HAP-1 (cell line): ENCODE data around the gene ARHGAP24.
"Not testable (repeated sequence)": the region's sequence is repeated elsewhere in the genome, so short reads cannot be mapped to it uniquely, and the experiment has no call there.

Experiments
- DNase-seq, 2 experiments: peaks; one replicate each; pipeline ENCODE4 v3.0.0-alpha.2; 2016 to 2020; ENCODE audit warnings: low spot score in 2 of 2
- H3K27me3 ChIP-seq: fragments of 250-450 bp; sonication (Bioruptor Pico); 2 replicates; pipeline ENCODE4 v1.5.1; 2020; ENCODE audit warnings: low read depth, mild to moderate bottlenecking, moderate library complexity
- H3K36me3 ChIP-seq: fragments of 250-450 bp; sonication (Bioruptor Pico); replicated peaks from 2 replicates; pipeline ENCODE4 v1.5.1; 2020; ENCODE audit warnings: mild to moderate bottlenecking
- H3K4me1 ChIP-seq: fragments of 250-450 bp; sonication (Bioruptor Pico); 2 replicates; pipeline ENCODE4 v1.5.1; 2020; ENCODE audit warnings: mild to moderate bottlenecking
- H3K4me3 ChIP-seq: fragments of 250-450 bp; sonication (Bioruptor Pico); 2 replicates; pipeline ENCODE4 v1.5.1; 2020; ENCODE audit warnings: mild to moderate bottlenecking, moderate library complexity
- H3K9me3 ChIP-seq: fragments of 250-450 bp; sonication (Bioruptor Pico); 2 replicates; pipeline ENCODE4 v1.5.1; 2020; ENCODE audit warnings: mild to moderate bottlenecking, moderate library complexity
- in situ Hi-C: fragments of 300-500 bp; cut with MboI; formaldehyde crosslinking; loops from 3 replicates; pipeline ENCODE4 v1.14.3; 2020; ENCODE audit warnings: low sequenced_read_pairs, inconsistent platforms, mixed read lengths

ARHGAP24 gene

GRCh38 chr4:85515701-85516100 lies 40.8 kb downstream of the ARHGAP24 start:
- H3K4me3 ChIP-seq: no peak overlapping the region
- H3K27me3 ChIP-seq: no peaks in the 10 kb centered on the region
- no peak for DNase-seq
- in situ Hi-C loops: no loop called here
- H3K9me3 ChIP-seq: no peaks in the 10 kb centered on the region
- H3K4me1 ChIP-seq: no peaks in the 10 kb centered on the region
- no peaks in the 10 kb centered on the region for H3K36me3 ChIP-seq

GRCh38 chr4:85518526-85518925 lies 43.6 kb downstream of the ARHGAP24 start:
- H3K36me3 ChIP-seq, H3K9me3 ChIP-seq, H3K4me3 ChIP-seq, H3K27me3 ChIP-seq, in situ Hi-C loops, H3K4me1 ChIP-seq, DNase-seq: not testable (repeated sequence)

- Histone ChIP-seq H3K4me1 (no peaks in the 10 kb centered on the region), H3K4me3 (no peak overlapping the region), H3K9me3 (no peaks in the 10 kb centered on the region), H3K36me3 (no peaks in the 10 kb centered on the region), H3K27me3 (no peaks in the 10 kb centered on the region)
- in situ Hi-C loops: no loop called here
- no peak for DNase-seq
Observed at GRCh38 chr4:85520765-85521749, 46.1 kb downstream of the ARHGAP24 start.

- Histone ChIP-seq H3K4me1 (no peaks in the 10 kb centered on the region), H3K27me3 (no peaks in the 10 kb centered on the region), H3K9me3 (no peaks in the 10 kb centered on the region), H3K36me3 (no peaks in the 10 kb centered on the region), H3K4me3 (no peak overlapping the region)
- DNase-seq: no peak
- in situ Hi-C loops: no loop called here
Observed at GRCh38 chr4:85522277-85522676, 47.3 kb downstream of the ARHGAP24 start.

DNA sequence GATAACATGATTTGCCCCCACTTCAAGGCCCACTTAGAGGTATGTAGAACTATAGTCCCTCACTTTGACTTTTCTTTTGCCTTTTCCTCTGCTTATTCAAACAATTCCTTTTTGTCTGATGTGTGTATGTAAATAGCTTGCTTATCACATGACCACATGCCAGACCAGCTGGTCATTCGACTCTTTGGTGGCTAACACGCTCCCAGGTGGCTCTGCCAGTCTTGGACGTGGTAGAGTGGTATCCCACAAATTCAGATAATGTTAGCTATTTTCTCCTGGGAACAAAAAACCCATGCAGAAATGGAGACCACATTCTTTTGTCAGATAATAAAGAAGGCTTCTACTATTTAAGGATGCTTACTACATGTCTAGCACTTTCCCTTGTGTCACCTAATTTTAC lies 47.9 kb downstream of the ARHGAP24 start:
- H3K36me3 ChIP-seq: no peaks in the 10 kb centered on the region
- in situ Hi-C loops: no loop called here
- no peaks in the 10 kb centered on the region for H3K4me1 ChIP-seq
- no peak for DNase-seq
- H3K4me3 ChIP-seq: no peak overlapping the region
- H3K9me3 ChIP-seq: no peaks in the 10 kb centered on the region
- H3K27me3 ChIP-seq: no peaks in the 10 kb centered on the region

- Histone ChIP-seq H3K9me3 (no peaks in the 10 kb centered on the region), H3K27me3 (no peaks in the 10 kb centered on the region), H3K4me3 (no peak overlapping the region), H3K36me3 (no peaks in the 10 kb centered on the region), H3K4me1 (no peaks in the 10 kb centered on the region)
- DNase-seq: no peak
- in situ Hi-C loops: no loop called here
Observed at GRCh38 chr4:85527815-85528214, 52.9 kb downstream of the ARHGAP24 start.

GRCh38 chr4:85531560-85532341 lies 56.8 kb downstream of the ARHGAP24 start:
- H3K27me3 ChIP-seq: no peaks in the 10 kb centered on the region
- H3K9me3 ChIP-seq: no peaks in the 10 kb centered on the region
- H3K4me1 ChIP-seq: no peaks in the 10 kb centered on the region
- no peak for DNase-seq
- in situ Hi-C loops: no loop called here
- no peak overlapping the region for H3K4me3 ChIP-seq
- no peaks in the 10 kb centered on the region for H3K36me3 ChIP-seq

GRCh38 chr4:85534120-85534519 lies 59.2 kb downstream of the ARHGAP24 start:
- DNase-seq: no peak
- Histone ChIP-seq H3K4me3 (no peak overlapping the region), H3K27me3 (no peaks in the 10 kb centered on the region), H3K36me3 (no peaks in the 10 kb centered on the region), H3K4me1 (no peaks in the 10 kb centered on the region), H3K9me3 (no peaks in the 10 kb centered on the region)
- in situ Hi-C loops: no loop called here

GRCh38 chr4:85543832-85544231 lies 68.9 kb downstream of the ARHGAP24 start:
- no peak for DNase-seq
- no peaks in the 10 kb centered on the region for H3K36me3 ChIP-seq
- peaks cover 5% of the 10 kb centered on the region; the same call in 1 of the 2 replicates for H3K27me3 ChIP-seq
- H3K9me3 ChIP-seq: no peaks in the 10 kb centered on the region
- H3K4me3 ChIP-seq: no peak overlapping the region
- no peaks in the 10 kb centered on the region for H3K4me1 ChIP-seq
- in situ Hi-C loops: no loop called here

DNA sequence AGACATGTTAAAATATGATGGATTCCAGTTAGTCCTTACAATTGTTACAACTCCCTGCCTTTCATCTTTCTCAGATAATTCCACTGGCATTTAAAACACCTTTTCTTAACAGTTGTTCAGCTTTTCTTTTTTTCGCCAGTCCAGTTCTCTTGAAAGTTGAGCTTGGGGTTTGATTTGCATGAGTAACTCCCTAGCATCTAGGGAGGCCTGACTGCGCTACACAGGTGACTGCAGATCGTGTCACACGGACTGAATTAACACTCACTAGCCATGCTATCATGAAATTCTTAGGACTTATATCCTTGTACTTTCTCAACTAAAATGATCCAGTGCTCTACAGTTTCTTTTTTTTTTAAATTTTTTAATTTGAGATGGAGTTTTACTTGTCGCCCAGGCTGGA lies 69.8 kb downstream of the ARHGAP24 start:
- Histone ChIP-seq H3K4me3 (no peak overlapping the region), H3K36me3 (no peaks in the 10 kb centered on the region), H3K9me3 (no peaks in the 10 kb centered on the region), H3K4me1 (no peaks in the 10 kb centered on the region), H3K27me3 (peaks cover 5% of the 10 kb centered on the region; the same call in 1 of the 2 replicates)
- DNase-seq: no peak
- in situ Hi-C loops: no loop called here

GRCh38 chr4:85548116-85548515 lies 73.2 kb downstream of the ARHGAP24 start:
- Histone ChIP-seq H3K36me3 (no peaks in the 10 kb centered on the region), H3K4me1 (no peaks in the 10 kb centered on the region), H3K27me3 (peaks cover 5% of the 10 kb centered on the region; the same call in 1 of the 2 replicates), H3K9me3 (no peaks in the 10 kb centered on the region), H3K4me3 (no peak overlapping the region)
- in situ Hi-C loops: no loop called here
- no peak for DNase-seq

DNA sequence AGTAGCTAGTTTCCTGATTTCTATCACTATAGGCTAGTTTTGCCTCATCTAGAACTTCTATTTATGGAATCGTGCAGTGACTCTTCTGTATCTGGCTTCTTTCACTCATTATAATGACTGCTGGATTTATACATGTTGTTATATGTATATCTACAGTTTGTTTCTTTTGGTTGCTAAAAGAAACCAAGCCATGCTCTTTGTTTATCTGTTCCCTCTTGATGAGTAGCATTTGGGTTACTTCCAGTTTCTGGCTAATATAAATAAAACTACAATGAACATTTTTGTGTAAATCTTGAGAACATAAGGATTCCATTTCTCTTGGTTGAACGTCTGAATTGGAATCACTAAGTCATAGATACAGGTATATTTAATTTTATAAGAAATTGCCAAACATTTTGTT lies 73.9 kb downstream of the ARHGAP24 start:
- in situ Hi-C loops: no loop called here
- Histone ChIP-seq H3K4me1 (no peaks in the 10 kb centered on the region), H3K36me3 (no peaks in the 10 kb centered on the region), H3K4me3 (no peak overlapping the region), H3K9me3 (no peaks in the 10 kb centered on the region), H3K27me3 (no peaks in the 10 kb centered on the region)
- no peak for DNase-seq

- DNase-seq: no peak
- no peak overlapping the region for H3K4me3 ChIP-seq
- in situ Hi-C loops: no loop called here
Observed at GRCh38 chr4:85555206-85555605, 80.3 kb downstream of the ARHGAP24 start.

GRCh38 chr4:85556283-85556682 lies 81.3 kb downstream of the ARHGAP24 start:
- no peaks in the 10 kb centered on the region for H3K9me3 ChIP-seq
- no peak for DNase-seq
- no peaks in the 10 kb centered on the region for H3K27me3 ChIP-seq
- no peaks in the 10 kb centered on the region for H3K4me1 ChIP-seq
- no peak overlapping the region for H3K4me3 ChIP-seq
- no peaks in the 10 kb centered on the region for H3K36me3 ChIP-seq
- in situ Hi-C loops: no loop called here

More at GRCh38 chr4:85555206-85555605, 80.3 kb downstream of the ARHGAP24 start:
- H3K36me3 ChIP-seq: no peaks in the 10 kb centered on the region
- no peaks in the 10 kb centered on the region for H3K4me1 ChIP-seq
- H3K9me3 ChIP-seq: no peaks in the 10 kb centered on the region
- no peaks in the 10 kb centered on the region for H3K27me3 ChIP-seq
